ENCODE data around the gene NSUN2.

NSUN2 gene

DNA sequence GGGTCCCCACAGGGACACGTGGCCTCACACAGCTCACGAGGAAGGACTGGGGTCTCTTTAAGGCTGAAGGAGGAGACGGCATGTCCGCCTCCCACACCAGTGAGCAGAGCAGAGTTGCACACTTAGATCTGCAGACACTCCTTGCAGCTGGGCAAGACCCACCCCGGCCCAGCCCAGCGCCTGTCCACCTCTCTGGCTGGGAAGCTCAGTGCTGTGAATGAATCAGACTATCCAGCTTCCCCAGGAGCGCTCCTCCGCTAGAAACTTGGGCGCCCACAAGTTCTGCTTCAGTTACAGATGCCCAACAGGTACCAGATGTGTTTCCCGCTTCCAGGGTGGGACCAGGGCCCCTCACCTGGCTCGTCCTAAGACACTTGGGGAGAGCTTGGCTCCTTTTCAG, 78.9 kb downstream of the NSUN2 start:
- no peak for DNase-seq

DNA sequence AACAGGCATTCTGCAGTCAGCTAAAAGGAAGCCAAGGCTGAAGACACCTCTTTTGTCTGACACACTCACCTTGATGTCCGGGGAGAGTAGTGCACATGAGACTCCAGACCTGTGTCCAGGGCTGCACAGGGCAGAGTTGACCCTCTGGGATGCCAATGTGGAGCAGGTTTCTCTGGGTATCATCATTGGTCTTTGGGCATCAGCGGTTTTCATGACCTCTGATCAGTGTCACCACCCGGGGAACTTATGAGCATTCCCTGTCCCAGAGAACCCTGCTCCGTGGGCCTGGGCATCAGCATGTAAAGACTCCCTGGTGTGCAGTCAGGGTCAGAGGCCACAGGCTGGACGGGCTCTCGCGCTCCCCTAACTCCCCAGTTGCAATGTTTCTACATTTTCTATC, 80.2 kb downstream of the NSUN2 start:
- DNase-seq = no peak

DNA sequence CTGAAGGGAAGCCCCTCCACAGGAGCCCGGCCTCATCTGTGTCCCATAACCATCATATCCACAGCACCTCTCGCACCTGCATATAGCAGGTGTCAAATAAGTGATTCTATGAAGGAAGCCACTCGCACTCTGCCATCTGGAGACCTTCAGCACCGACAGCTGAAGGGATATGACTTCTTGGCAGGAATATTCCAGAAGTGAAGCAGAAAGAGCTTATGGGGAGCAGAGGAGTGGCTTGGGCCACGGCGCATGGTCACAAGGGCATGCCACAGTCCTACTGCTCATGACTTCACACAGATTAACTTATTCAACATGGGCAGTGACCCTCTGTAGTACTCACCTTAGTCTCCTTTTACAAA, 80.9 kb downstream of the NSUN2 start:
- DNase-seq = no peak

DNA sequence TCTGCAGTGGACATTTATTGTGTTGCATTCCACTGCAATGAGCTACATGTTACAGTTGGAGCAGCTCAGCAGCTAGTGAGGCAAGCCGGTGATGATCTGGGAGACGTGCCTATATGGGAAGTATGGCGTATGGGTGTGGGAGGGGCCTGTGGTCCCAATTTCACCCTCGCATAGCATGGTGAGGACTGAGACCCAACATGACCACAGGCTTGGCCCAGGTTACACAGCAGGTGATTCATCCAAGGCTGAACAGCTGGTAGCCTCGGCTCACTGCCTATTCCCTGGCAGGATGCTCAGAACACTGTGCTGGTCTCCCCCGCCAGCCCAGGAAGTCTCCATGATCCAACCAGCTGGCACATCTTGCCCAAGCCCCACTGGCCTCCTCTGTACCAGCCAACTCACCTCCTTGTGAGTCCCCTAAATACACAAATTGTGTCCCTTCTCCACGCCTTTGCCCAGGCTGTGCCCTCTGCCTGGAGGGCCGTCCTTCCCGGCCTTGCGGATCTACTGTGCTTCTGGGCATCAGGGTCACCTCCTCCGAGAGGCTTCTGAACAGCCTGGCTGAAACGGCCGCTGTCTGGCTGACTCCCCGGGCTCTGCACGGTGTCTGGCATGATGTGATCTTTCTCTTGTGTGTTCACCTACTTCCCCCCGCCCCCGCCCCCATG, 81.4 kb downstream of the NSUN2 start:
- no peak for DNase-seq

DNA sequence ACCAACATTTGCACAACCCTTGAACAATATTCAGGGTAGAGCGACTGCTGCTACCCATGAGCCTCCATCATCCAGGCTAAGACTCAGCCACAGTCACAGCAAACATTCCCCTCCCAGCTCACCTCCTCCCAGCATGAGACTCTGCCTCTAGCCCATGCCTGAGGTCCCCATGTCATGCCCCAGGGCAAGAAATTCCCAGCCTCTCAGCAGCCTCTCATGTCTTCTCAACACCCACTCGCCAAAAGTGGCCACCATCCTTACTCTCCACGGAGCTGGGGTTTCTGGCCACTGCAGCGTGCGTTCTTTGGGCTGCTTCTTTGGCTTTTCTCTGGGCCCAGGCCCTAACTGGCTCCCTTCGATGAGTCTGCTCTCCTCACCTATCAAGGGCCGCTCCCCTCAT, 82.2 kb downstream of the NSUN2 start:
- no peak for DNase-seq
